Naive thymus-derived CD8-positive, alpha-beta T cell (primary cell): ENCODE results near the gene UBE2E3. TPM values are rescaled to one million over a fixed set of nuclear protein-coding genes. Genes with fewer than 3 reads are reported as not detected.
"Not testable (repeated sequence)": the region's sequence is repeated elsewhere in the genome, so short reads cannot be mapped to it uniquely, and the experiment has no call there.

Experiments used
- ATAC-seq, 2 donors: fragments of 150-1000 bp; cut with Tn5 transposase in 1 of 2; sonication (Bioruptor Pico), chemical (Tn5 transposase) in 1 of 2; 1 replicate in 1 of 2; 2 replicates in 1 of 2; pipeline ENCODE4 v1.10.0; 2021; ENCODE audit warnings: mild to moderate bottlenecking in 2 of 2, moderate library complexity in 2 of 2
- POLR2A ChIA-PET: fragments of 350-600 bp; sonication (Branson Sonifier 250); formaldehyde crosslinking; loops from one replicate; lab custom pipeline; 2021; ENCODE audit warnings: antibody characterized with exemption; lab: Charles Lee
- DNase-seq, 10 donors: peaks; one replicate each; pipeline versions ENCODE4 v3.0.0 to v3.0.0-alpha.2; 2020 to 2022
- H3K27ac Mint-ChIP-seq, 10 donors: one replicate each; pipeline ENCODE4 v1.8.0; 2020 to 2022; ENCODE audit warnings: mild to moderate bottlenecking in 10 of 10, mixed read lengths in 10 of 10, moderate library complexity in 4 of 10, inconsistent platforms in 1 of 10
- H3K27me3 Mint-ChIP-seq, 5 donors: one replicate each; pipeline ENCODE4 v1.8.0; 2021 to 2022; ENCODE audit warnings: mixed read lengths in 5 of 5
- H3K36me3 Mint-ChIP-seq, 3 donors: one replicate each; pipeline ENCODE4 v1.8.0; 2020 to 2022; ENCODE audit warnings: mixed read lengths in 3 of 3, mild to moderate bottlenecking in 2 of 3, inconsistent platforms in 1 of 3
- H3K4me1 Mint-ChIP-seq, 4 donors: one replicate each; pipeline ENCODE4 v1.8.0; 2021 to 2022; ENCODE audit warnings: mixed read lengths in 4 of 4
- H3K4me3 Mint-ChIP-seq, 10 donors: one replicate each; pipeline ENCODE4 v1.8.0; 2020 to 2022; ENCODE audit warnings: mild to moderate bottlenecking in 10 of 10, mixed read lengths in 10 of 10, moderate library complexity in 6 of 10, inconsistent platforms in 1 of 10
- H3K9me3 Mint-ChIP-seq, 9 donors: one replicate each; pipeline ENCODE4 v1.8.0; 2020 to 2022; ENCODE audit warnings: mixed read lengths in 9 of 9, mild to moderate bottlenecking in 3 of 9, inconsistent platforms in 1 of 9, moderate library complexity in 1 of 9
- polyA plus RNA-seq, 3 donors: library from polyadenylated mRNA; unstranded; fragments of 300-500 nt; fragmentation: Illumina TruSeq; gene quantifications; one replicate each; pipeline ENCODE4 v1.2.3, GENCODE V29; 2021
- total RNA-seq, 8 experiments: library from RNA in 2 of 8; stranded (reverse) in 2 of 8; gene quantifications; one replicate each; pipeline ENCODE4 v1.2.3 and lab custom pipeline; 2021 to 2026

UBE2E3 gene
- total and polyA plus RNA-seq, 5 experiments from 2014 or later: 24.5 to 55.7 (median 39.8) TPM

DNA sequence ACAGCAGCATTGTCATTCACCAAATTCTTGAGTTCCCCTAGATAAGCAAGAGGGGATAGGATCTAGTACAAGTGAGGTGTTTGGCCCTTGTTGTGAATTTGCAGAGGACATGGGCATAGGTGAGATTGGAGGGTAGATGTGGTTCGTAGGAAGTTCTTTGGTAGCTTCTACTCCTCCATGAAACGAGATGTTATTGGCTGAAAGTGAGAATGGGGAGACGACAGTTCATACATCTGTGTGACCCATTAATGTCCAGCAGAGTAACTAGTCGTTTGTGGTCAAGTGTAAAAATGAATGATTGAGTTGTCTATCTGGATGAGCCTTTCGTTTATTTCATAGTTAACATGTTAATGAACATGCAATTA is 90.4 kb downstream of the UBE2E3 start:
- POLR2A ChIA-PET: no interaction called here
- H3K9me3 Mint-ChIP-seq: no peaks in the 10 kb centered on the region
- no peaks in the 10 kb centered on the region for H3K27me3 Mint-ChIP-seq
- H3K27ac Mint-ChIP-seq: no peak overlapping the region
- ATAC-seq (no peak), DNase-seq (no peak)
- peaks cover 0 to 3% (median 1%) of the 10 kb centered on the region in 4 donors for H3K4me1 Mint-ChIP-seq
- no peak overlapping the region for H3K4me3 Mint-ChIP-seq
- no peaks in the 10 kb centered on the region for H3K36me3 Mint-ChIP-seq

DNA sequence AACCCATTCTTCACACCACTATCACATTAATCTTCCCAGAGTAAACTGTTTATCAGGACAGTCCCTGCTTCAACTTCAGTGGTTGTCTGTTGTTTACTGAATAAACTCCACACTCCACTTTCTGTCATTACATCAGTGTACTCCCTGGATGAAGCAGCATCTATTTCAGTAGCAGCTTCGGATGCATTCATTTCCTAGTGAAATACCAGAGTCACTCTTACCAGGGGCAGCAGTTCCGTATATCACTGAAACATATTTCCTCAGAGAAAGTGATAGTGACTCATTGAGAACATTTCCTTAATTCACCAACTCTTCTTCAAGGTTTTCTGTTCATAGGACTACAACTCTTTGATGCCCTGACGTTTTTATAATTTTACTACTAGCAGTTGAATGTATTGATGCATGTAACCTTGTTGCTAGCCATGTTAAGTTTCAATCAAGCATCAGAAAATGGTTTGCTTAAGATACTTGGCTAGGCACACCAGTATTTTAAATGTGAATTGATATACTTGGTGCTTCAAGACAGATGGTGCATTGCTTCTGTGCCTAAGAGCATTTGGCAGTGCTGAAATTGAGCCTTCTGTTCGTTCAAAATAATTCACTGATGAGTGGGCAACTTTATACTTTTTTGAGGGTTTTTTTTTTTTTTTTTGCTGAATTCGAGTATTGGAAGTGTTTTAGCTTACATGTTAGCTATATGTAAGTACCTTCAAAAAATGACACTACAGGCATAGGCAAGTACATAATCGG is 92.3 kb downstream of the UBE2E3 start:
- Mint-ChIP-seq H3K9me3 (no peaks in the 10 kb centered on the region), H3K4me1 (peaks cover 1 to 9% (median 4%) of the 10 kb centered on the region in 4 donors), H3K27ac (peak overlapping the region in 1 of 10 donors; percentile 31), H3K4me3 (no peak overlapping the region), H3K27me3 (no peaks in the 10 kb centered on the region), H3K36me3 (no peaks in the 10 kb centered on the region)
- no peak for ATAC-seq
- POLR2A ChIA-PET: no interaction called here
- DNase-seq: no peak

DNA sequence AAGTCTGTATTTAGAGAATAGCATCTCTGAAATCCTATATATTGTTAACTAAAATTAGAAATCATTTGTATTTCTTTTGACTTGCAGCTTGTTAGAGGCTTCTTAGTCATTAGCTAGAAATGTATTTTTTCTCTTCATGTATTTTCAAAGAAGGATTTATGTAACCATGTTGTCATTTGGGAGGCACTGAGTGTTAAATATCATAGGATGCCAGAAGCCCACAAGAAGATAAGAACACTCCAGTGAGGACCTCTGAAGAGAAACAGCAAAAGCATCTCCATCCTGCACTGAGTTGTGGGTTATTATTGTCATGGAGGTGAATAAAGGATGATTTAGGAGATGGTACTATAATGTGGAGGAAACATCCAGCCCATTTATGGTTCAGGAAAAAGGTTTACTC is 93.5 kb downstream of the UBE2E3 start:
- Mint-ChIP-seq H3K27me3 (no peaks in the 10 kb centered on the region), H3K4me1 (peaks cover 1 to 9% (median 4%) of the 10 kb centered on the region in 4 donors), H3K27ac (no peak overlapping the region), H3K4me3 (no peak overlapping the region), H3K36me3 (no peaks in the 10 kb centered on the region), H3K9me3 (no peaks in the 10 kb centered on the region)
- ATAC-seq (no peak), DNase-seq (no peak)
- POLR2A ChIA-PET: no interaction called here

DNA sequence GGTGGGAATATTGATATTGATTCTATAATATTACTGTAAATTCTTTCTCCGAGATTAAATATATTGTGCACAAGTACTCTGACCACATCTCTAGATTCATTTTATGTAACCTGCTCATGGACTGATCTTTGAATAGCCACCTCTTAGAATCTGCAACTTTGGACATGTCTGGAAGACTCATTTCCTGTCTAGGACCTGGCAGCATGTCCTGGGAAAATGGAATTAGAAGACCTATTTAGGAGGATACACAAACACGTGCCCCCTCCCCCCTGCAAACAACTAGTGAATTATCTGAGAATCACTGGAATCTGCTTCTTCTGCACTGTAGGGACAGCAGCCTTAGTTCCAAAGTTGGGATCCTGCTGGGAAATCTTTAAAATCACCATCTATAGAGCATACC is 94.1 kb downstream of the UBE2E3 start:
- Mint-ChIP-seq H3K36me3 (no peaks in the 10 kb centered on the region), H3K9me3 (no peaks in the 10 kb centered on the region), H3K4me3 (no peak overlapping the region), H3K27me3 (no peaks in the 10 kb centered on the region), H3K4me1 (peaks cover 1 to 9% (median 4%) of the 10 kb centered on the region in 4 donors), H3K27ac (no peak overlapping the region)
- POLR2A ChIA-PET: no interaction called here
- DNase-seq: no peak
- no peak for ATAC-seq

DNA sequence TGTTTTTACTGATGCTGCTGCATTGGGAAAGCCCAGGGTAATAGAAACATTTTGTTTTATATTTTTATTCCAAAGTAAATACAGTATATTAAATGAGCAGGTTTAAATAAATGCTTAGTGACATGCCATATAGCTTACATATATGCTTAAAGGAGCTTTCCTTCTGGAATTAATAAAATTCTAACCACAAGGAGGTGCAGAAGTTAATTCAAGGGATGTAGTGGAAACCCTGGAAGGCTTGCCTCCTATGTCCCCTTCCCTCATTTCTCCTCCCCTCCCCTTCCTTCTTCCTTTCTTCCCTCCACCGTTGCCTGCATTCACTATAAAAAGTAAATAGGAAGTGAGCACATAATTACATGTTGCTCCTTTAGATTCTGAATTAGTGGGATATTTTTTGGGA is 96.3 kb downstream of the UBE2E3 start:
- Mint-ChIP-seq H3K36me3 (no peaks in the 10 kb centered on the region), H3K27ac (no peak overlapping the region), H3K27me3 (peaks cover 0 to 2% (median 0%) of the 10 kb centered on the region in 5 donors), H3K9me3 (no peaks in the 10 kb centered on the region), H3K4me3 (no peak overlapping the region), H3K4me1 (peaks cover 1 to 9% (median 5%) of the 10 kb centered on the region in 4 donors)
- DNase-seq (no peak), ATAC-seq (no peak)
- POLR2A ChIA-PET: no interaction called here

DNA sequence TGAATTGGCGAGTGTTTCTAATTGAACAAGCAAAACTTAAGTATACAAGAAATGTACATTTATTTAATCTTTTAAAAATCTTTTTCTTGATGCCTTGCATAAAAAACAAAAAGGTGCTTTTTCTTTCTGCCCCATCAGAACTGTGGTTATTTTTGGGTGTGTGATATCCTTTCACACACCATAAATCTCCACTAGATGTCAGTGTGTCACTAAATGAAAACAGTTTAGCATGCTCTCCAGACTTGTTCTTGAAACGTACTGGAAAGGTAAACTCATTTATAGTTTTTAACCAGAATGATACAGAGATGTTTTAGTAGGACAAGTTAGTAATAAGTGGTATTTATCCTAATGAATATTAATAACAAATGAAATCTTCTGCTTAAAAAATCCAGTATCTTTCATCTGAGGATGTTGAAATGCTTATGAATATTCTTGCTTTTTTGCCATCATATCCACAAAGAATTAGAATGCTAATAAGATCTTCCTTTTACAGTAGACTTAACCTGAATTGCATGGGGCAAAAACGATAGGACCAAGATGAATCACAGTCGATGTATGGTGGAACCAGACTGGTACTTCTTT is 96.8 kb downstream of the UBE2E3 start:
- DNase-seq: peak in 8 of 10 donors; percentile 15 to 74 (median 63)
- peaks cover 0 to 2% (median 0%) of the 10 kb centered on the region in 5 donors for H3K27me3 Mint-ChIP-seq

DNA sequence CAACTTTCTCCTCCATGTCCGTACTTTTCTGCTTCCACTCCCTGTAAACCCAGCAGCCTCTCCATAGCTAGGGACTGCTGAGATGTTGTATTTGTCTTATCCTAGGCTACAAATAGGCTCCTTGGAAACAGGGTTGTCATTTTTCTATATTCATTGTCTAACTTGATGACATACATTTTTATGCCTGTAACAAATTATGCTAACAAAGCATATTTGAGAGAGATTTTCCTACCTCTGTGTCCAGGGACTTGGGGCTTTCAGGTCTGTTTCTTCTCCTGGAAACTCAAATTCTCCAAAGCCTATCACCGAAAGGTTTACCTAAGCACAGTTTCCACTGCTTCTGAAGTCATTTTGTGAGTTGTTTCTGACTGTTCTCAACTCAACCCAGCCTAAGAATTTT is 102.7 kb downstream of the UBE2E3 start:
- Mint-ChIP-seq H3K4me3 (no peak overlapping the region), H3K36me3 (no peaks in the 10 kb centered on the region), H3K4me1 (peaks cover 0 to 2% (median 0%) of the 10 kb centered on the region in 4 donors), H3K27me3 (peaks cover 0 to 9% (median 2%) of the 10 kb centered on the region in 5 donors), H3K27ac (no peak overlapping the region), H3K9me3 (no peaks in the 10 kb centered on the region)
- ATAC-seq (no peak), DNase-seq (no peak)
- POLR2A ChIA-PET: no interaction called here

More for the DNA sequence above, 96.8 kb downstream of the UBE2E3 start:
- POLR2A ChIA-PET: no interaction called here
- Mint-ChIP-seq H3K36me3 (no peaks in the 10 kb centered on the region), H3K4me1 (peaks cover 1 to 9% (median 5%) of the 10 kb centered on the region in 4 donors), H3K9me3 (no peaks in the 10 kb centered on the region), H3K27ac (no peak overlapping the region), H3K4me3 (no peak overlapping the region)
- peak; percentile 80 to 93 for ATAC-seq

DNA sequence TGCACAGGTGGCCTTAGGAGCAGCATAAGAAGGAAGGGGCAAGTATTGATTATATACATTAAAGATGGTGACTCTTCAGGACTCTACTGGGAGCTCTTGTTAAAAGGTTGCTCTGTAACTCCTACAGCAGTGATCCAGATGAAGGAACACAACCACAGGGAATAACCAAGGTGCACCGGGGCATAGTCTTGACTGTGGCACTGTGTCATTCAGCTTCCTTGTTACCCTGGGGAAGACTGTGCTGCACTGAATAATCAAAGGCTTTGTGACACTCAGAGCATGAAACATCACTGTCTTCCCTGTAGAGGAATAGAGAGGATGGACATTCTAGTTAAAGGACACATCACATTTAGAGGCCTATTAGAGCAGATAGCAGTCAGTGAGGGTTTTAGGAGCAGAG is 105.3 kb downstream of the UBE2E3 start:
- no peak overlapping the region for H3K4me3 Mint-ChIP-seq
- peaks cover 0 to 9% (median 5%) of the 10 kb centered on the region in 5 donors for H3K27me3 Mint-ChIP-seq
- no peaks in the 10 kb centered on the region for H3K4me1 Mint-ChIP-seq
- H3K36me3 Mint-ChIP-seq: no peaks in the 10 kb centered on the region
- no peak for DNase-seq
- peaks cover 0 to 6% (median 0%) of the 10 kb centered on the region in 9 donors for H3K9me3 Mint-ChIP-seq
- ATAC-seq: no peak
- POLR2A ChIA-PET: no interaction called here
- H3K27ac Mint-ChIP-seq: no peak overlapping the region

DNA sequence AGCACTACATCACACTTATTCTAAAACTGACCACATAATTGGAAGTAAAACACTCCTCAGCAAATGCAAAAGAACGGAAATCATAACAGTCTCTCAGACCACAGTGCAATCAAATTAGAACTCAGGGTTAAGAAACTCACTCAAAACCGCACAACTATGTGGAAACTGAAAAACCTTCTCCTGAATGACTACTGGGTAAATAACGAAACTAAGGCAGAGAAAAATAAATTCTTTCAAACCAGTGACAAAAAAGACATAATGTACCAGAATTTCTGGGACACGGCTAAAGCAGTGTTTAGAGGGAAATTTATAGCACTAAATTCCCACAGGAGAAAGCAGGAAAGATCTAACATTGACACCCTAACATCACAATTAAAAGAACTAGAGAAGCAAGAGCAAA is 111.5 kb downstream of the UBE2E3 start:
- DNase-seq, H3K4me3 Mint-ChIP-seq, ATAC-seq, POLR2A ChIA-PET, H3K27me3 Mint-ChIP-seq, H3K27ac Mint-ChIP-seq, H3K4me1 Mint-ChIP-seq: not testable (repeated sequence)
- Mint-ChIP-seq H3K36me3 (peaks cover 0 to 26% (median 14%) of the 10 kb centered on the region in 3 donors), H3K9me3 (peaks cover 0 to 58% (median 25%) of the 10 kb centered on the region in 9 donors)

DNA sequence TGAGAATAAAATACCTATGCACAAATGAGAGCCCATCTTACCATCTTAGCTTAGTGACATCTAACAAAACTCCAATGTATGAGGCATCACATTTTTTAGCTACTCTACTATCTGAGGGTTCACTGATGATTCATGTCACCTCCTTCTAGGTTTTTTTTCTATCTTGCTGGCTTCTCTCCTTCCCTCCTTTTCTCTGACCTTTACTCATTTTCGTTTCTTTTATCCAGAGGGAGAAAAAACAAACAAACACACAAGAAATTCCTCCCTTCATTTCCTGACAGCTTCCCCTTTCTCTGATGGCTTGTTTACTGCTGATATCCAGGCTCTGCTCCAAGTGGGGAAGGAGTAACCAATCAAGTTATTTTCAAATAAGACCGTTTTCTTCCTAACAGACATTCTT is 115.1 kb downstream of the UBE2E3 start:
- no peak for DNase-seq
- Mint-ChIP-seq H3K9me3 (peaks cover 0 to 55% (median 25%) of the 10 kb centered on the region in 9 donors), H3K27ac (no peak overlapping the region), H3K4me3 (no peak overlapping the region), H3K27me3 (no peaks in the 10 kb centered on the region), H3K4me1 (no peaks in the 10 kb centered on the region), H3K36me3 (peaks cover 0 to 26% (median 15%) of the 10 kb centered on the region in 3 donors)
- POLR2A ChIA-PET: no interaction called here
- no peak for ATAC-seq

DNA sequence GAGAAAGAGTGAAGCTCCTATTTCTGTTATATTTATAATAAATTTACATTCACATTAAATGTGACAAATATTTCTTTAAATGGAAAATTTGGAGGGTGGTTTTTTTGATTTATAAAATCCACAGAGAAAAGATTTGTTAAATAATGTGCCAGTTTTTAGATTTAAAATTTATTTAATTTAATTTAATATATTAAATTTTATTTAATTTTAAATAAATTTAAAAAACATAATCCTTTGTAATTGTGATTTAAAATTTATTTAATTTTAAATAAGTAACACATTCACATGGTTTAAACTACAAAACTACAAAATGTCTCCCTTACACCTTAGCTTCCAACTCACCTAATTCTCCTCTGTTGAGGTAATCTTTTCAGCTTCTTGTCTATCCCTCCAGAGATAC is 123.3 kb downstream of the UBE2E3 start:
- no peaks in the 10 kb centered on the region for H3K9me3 Mint-ChIP-seq
- peaks cover 0 to 2% (median 0%) of the 10 kb centered on the region in 3 donors for H3K36me3 Mint-ChIP-seq
- ATAC-seq (no peak), DNase-seq (no peak)
- H3K4me1 Mint-ChIP-seq: peaks cover 12 to 38% (median 32%) of the 10 kb centered on the region in 4 donors
- H3K27ac Mint-ChIP-seq: no peak overlapping the region
- H3K27me3 Mint-ChIP-seq: no peaks in the 10 kb centered on the region
- POLR2A ChIA-PET: interaction anchor here (1.2 to 6.8 kb wide), 2 partner anchors 353 to 363 kb away, joined by 4 to 53 read pairs; partner anchors contain the start of gene ITGA4
- H3K4me3 Mint-ChIP-seq: no peak overlapping the region

DNA sequence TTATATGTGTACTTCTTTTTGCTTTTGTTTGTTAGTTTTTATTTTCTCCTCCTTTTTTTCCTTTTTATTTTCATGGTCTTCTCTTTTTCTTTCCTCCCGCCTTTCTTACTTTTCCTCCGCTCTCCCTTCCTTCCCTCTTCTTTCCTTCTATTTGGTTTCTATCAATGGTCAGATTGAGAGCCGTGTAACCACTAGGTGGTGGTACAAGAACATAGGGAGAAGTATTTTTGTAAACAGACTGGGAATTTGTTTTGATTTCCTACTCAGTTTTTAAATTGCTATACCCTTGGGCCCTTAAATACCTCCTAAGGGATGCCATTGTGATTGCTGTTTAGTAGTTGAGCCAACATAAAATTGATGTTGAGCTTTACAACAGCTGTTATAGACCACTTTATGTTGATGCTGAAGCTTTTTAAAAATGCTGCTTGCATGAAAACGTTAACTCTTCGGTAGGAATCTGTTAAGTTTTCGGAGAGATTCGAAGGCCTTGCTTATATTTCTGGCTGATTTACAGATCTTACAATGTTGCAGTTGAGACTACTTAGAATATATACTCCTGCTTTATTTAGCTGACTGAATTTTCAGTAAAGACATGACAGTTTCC is 124.2 kb downstream of the UBE2E3 start:
- POLR2A ChIA-PET: interaction anchor here (0.6 to 6.8 kb wide), 11 partner anchors 8 to 362 kb away, joined by 3 to 53 read pairs (median 4); partner anchors contain the start of gene ITGA4
- DNase-seq (peak in 6 of 10 donors; percentile 29 to 64 (median 58)), ATAC-seq (peak; percentile 38 to 52)
- Mint-ChIP-seq H3K27ac (peak overlapping the region; percentile 5 to 86 (median 60)), H3K4me3 (peak overlapping the region in 4 of 10 donors; percentile 4 to 36 (median 12)), H3K4me1 (peaks cover 12 to 38% (median 35%) of the 10 kb centered on the region in 4 donors), H3K27me3 (no peaks in the 10 kb centered on the region), H3K9me3 (peaks cover 0 to 4% (median 0%) of the 10 kb centered on the region in 9 donors), H3K36me3 (peaks cover 0 to under 1% (median 0%) of the 10 kb centered on the region in 3 donors)
